Spleen (tissue), 7 donors: ENCODE results near the gene CASP7.

Experiments used
- CTCF ChIP-seq, 11 experiments: fragments of 200-600 bp in 7 of 11; fragments of 450-650 bp in 4 of 11; sonication (generic) in 4 of 11; IDR thresholded peaks in 8 of 11; conservative IDR thresholded peaks in 3 of 11; 1 replicate in 7 of 11; 2 replicates in 4 of 11; pipeline versions ENCODE4 v1.4.0 to v1.8.0; 2016 to 2021; ENCODE audit warnings: antibody characterized with exemption in 11 of 11, inconsistent platforms in 4 of 11, mild to moderate bottlenecking in 1 of 11
- POLR2AphosphoS5 ChIP-seq, 3 donors: sonication (generic); formaldehyde crosslinking; IDR thresholded peaks; one replicate each; pipeline ENCODE4 v1.5.1; 2017; ENCODE audit warnings: antibody characterized with exemption in 3 of 3
- donor health status: DM: no; HTN: no; CAD: no; lungs with moderate emphysema.
- donor health status: DM: no; HTN: no; CAD: no.
- donor health status: DM: no; HTN: no; CAD: no.

- no peak for TF ChIP-seq CTCF (IDR thresholded peaks at IDR 0.05 in 8 of 11, conservative IDR thresholded peaks at IDR 0.05 in 3 of 11)
- TF ChIP-seq POLR2AphosphoS5 (IDR thresholded peaks at IDR 0.05): no peak
Measured at GRCh38 chr10:113651898-113652297, 27.8 kb upstream of the CASP7 start.
